ENCODE data around the gene CNOT8.

DNA sequence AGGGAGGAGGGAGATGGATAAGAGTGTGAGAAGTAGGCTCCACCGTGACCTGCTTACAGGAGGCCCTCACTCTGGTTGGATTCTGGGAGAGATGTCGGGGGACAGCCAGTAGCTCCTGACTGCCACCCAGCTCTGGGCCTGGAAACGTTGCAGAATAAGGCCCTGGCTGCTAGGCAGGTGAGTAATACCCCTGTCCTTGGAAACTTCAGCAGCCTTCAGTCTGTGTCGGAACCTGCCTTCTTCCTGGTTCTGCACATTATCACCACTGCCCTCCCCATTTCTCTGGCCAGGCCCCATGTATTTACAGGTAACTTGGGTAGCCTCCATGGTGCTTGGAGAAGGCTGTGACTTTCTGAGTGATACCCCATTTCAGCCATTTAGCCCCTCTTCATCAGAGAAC lies 34.8 kb upstream of the CNOT8 start:
- no peak for TF ChIP-seq TCF12 (IDR thresholded peaks at IDR 0.05; ENCODE audit: low read depth)
- TF ChIP-seq RAD21 (IDR thresholded peaks at IDR 0.05; ENCODE audit: low read depth), result no peak
- no peak for TF ChIP-seq CREB1 (IDR thresholded peaks at IDR 0.05; ENCODE audit: low read depth)
- TF ChIP-seq EGR1 (IDR thresholded peaks at IDR 0.05), result no peak
- no peak for TF ChIP-seq EP300 (IDR thresholded peaks at IDR 0.05; ENCODE audit: borderline replicate concordance)
- no peak for TF ChIP-seq TEAD4 (IDR thresholded peaks at IDR 0.05)
- TF ChIP-seq CEBPB (IDR thresholded peaks at IDR 0.05), result no peak
- TF ChIP-seq ZBTB7A (IDR thresholded peaks at IDR 0.05; ENCODE audit: low read depth), result no peak
- no peak for TF ChIP-seq TAF1 (IDR thresholded peaks at IDR 0.05; ENCODE audit: low read depth)
